ENCODE data around the gene COL4A2.

The COL4A2 gene

DNA sequence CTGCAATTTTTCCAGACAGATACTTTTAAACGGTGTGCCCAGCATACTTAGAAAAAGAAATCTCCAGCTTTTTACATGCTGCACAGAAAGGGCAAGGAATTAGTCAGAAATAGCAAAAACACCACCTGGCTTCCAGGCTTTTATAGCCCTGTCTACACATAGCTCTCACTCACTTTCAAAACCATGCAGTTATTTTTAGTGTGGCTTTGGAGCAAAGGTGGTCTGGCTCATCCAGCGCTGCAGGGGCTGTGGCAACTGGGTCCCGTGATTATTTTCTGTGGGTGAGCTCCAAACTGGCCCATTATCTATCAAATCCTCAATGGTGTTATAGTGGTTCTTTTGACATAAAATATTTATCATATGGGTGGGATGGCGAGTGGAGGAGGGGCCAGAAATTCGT is 57.0 kb downstream of the COL4A2 start:
- no peak overlapping the region for H3K4me3 ChIP-seq (ENCODE audit: low read depth, low read length)
- CTCF ChIA-PET, result interaction anchor here (1.3 to 1.8 kb wide), 2 partner anchors 11 to 16 kb away, joined by 4 to 5 read pairs; no protein-coding TSS in a partner anchor
- POLR2A ChIA-PET, result no interaction called here
- TF ChIP-seq, protein P1, sequence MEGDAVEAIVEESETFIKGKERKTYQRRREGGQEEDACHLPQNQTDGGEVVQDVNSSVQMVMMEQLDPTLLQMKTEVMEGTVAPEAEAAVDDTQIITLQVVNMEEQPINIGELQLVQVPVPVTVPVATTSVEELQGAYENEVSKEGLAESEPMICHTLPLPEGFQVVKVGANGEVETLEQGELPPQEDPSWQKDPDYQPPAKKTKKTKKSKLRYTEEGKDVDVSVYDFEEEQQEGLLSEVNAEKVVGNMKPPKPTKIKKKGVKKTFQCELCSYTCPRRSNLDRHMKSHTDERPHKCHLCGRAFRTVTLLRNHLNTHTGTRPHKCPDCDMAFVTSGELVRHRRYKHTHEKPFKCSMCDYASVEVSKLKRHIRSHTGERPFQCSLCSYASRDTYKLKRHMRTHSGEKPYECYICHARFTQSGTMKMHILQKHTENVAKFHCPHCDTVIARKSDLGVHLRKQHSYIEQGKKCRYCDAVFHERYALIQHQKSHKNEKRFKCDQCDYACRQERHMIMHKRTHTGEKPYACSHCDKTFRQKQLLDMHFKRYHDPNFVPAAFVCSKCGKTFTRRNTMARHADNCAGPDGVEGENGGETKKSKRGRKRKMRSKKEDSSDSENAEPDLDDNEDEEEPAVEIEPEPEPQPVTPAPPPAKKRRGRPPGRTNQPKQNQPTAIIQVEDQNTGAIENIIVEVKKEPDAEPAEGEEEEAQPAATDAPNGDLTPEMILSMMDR (IDR thresholded peaks at IDR 0.05; ENCODE audit: insufficient read depth, low read length, missing control alignments), result no peak
- DNase-seq (ENCODE audit: low read depth, low spot score), result no peak

DNA sequence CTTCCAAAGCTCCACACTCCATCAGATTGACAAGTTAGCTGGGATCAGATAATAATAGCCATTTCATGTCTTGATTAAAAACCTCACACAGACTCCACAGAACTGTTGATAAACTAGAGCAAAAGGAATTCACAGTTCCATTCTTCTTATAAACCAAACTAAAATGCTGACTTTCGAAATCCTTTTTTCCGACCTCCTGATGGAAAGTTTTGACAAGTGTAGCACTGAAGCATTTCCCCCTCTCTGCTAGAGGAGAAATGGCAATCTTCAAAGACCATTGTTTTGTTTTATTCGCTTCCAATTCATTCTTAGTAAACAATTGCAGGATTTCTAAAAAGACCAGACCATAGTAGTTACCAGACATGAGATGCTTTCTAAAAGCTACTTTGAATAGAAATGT is 58.8 kb downstream of the COL4A2 start:
- TF ChIP-seq, protein P1 (IDR thresholded peaks at IDR 0.05; ENCODE audit: insufficient read depth, low read length, missing control alignments), result no peak
- no peak for DNase-seq (ENCODE audit: low read depth, low spot score)
- POLR2A ChIA-PET, result no interaction called here
- H3K4me3 ChIP-seq (ENCODE audit: low read depth, low read length), result no peak overlapping the region
- CTCF ChIA-PET, result interaction anchor here (0.7 kb wide), 1 partner anchor 13 kb away, joined by 3 read pairs; no protein-coding TSS in a partner anchor

DNA sequence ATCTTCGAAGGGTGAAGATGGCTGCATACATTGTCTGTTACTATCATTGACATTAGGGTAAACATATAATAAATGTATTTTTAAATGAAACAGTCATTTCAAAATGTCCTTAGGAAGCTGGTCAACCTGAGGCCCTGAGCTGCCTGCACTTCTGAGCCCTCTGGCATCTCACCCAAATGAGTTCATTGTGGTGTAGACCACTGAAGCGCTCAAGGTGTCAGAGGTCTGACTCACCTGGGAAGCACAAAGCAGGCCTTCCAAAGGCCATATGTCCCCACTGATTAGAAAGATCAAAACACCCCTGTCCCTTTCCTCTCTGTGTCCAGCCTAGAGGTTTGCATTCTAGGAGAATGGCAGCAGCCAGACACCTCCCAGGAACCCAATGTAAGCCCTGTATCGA is 59.6 kb downstream of the COL4A2 start:
- CTCF ChIA-PET, result interaction anchor here (1.3 kb wide), 1 partner anchor 147 kb away, joined by 3 read pairs; no protein-coding TSS in a partner anchor
- POLR2A ChIA-PET, result no interaction called here
- no peak for DNase-seq (ENCODE audit: low read depth, low spot score)
- TF ChIP-seq, protein P1 (IDR thresholded peaks at IDR 0.05; ENCODE audit: insufficient read depth, low read length, missing control alignments), result no peak
- no peak overlapping the region for H3K4me3 ChIP-seq (ENCODE audit: low read depth, low read length)

DNA sequence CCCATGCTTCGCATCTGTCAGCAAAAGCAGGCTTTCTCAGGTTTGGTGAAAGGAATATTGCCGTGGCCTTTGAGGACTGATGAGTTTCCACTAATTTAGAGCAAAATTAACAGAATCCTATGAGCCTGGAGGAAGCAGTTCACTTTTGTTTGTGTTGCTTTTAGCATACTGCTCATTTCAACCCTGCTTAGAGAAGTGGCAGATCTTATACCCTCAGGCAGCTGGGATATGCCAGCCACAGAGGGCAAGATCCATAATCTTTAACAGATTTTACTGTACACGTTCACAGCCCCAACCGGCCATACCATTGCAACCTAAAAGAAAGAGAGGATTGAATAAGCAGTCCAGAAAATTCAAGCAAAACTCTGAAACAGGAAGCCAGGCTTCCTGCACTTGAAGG is 60.5 kb downstream of the COL4A2 start:
- CTCF ChIA-PET, result interaction anchor here (1.3 kb wide), 1 partner anchor 148 kb away, joined by 3 read pairs; no protein-coding TSS in a partner anchor
- H3K4me3 ChIP-seq (ENCODE audit: low read depth, low read length), result no peak overlapping the region
- DNase-seq (ENCODE audit: low read depth, low spot score), result no peak
- POLR2A ChIA-PET, result no interaction called here
- TF ChIP-seq, protein P1 (IDR thresholded peaks at IDR 0.05; ENCODE audit: insufficient read depth, low read length, missing control alignments), result no peak

DNA sequence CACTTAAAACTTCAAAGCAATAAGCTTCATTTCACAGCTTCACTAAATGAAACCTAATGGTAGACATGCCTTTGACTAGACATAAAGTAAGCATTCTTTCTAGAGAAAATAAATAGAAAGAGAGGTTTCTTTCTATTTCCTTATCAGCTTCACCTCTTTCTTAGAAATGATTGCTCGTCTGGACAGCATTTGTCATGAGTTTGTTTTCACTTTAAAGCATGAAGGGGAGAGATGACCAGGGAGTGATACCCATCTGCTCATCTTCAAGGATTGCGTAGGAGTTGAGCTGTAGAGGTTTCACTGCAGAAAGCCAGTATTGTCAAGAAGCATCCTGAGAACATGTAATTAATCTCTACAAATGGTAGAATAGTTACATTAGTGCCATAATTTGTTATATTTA is 61.3 kb downstream of the COL4A2 start:
- ChIA-PET POLR2A (interaction anchor here (0.6 kb wide), 1 partner anchor 133 kb away, joined by 4 read pairs; no protein-coding TSS in a partner anchor), CTCF (interaction anchor here (0.6 to 1.5 kb wide), 3 partner anchors 10 to 150 kb away, joined by 3 to 4 read pairs (median 3); no protein-coding TSS in a partner anchor)
- TF ChIP-seq, protein P1 (IDR thresholded peaks at IDR 0.05; ENCODE audit: insufficient read depth, low read length, missing control alignments), result no peak
- DNase-seq (ENCODE audit: low read depth, low spot score), result no peak
- H3K4me3 ChIP-seq (ENCODE audit: low read depth, low read length), result no peak overlapping the region

DNA sequence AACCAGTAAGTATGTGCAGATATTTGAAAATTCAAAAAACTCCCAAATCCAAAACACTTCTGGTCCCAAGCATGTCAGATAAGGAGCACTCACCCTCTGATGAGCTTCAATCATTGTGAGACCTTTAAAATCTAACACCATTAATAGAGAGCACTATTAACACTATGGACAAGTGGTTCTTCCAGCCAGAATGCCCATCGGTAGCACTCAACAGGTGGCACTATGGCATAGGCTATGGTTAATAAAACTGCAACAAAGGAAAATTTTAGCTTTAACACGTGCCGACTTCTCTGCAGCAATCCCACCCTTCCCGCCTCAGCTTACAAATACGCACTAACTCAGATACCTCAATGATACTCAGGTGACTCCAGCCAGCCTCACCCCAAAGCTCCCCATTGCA is 62.3 kb downstream of the COL4A2 start:
- no peak overlapping the region for H3K4me3 ChIP-seq (ENCODE audit: low read depth, low read length)
- DNase-seq (ENCODE audit: low read depth, low spot score), result no peak
- CTCF ChIA-PET, result interaction anchor here (1.3 to 1.5 kb wide), 2 partner anchors 9 to 11 kb away, joined by 3 to 4 read pairs; no protein-coding TSS in a partner anchor
- POLR2A ChIA-PET, result no interaction called here
- TF ChIP-seq, protein P1 (IDR thresholded peaks at IDR 0.05; ENCODE audit: insufficient read depth, low read length, missing control alignments), result no peak

Measured in AG04449 (cell line).